GM21717 (cell line): ENCODE measurements around the gene LZIC.

Source experiments
- ATAC-seq: cut with Tn5 transposase; IDR thresholded peaks from one replicate; pipeline ENCODE4 v1.9.1; 2021; ENCODE audit warnings: mild to moderate bottlenecking, moderate library complexity; ENCODE audit not compliant: unreplicated experiment

Gene LZIC

DNA sequence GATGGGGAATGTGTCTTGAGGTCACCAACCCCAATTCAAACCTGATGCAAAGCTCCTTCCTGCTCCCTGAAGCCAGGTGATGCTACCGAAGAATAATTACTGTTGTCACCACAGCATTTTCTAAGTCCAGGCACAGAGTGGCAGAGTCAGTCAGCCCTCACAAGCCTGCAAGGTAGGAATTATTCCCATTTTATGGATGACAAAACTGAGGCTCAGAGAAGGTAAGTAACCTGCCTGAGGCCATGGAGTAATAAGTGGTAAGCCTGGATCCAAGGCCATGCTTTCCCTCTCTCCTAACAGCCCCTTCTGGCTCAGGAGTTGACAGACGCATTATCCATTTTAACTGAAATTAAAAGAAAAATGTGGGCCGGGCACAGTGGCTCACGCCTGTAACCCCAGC lies 56.1 kb downstream of the LZIC start:
- no peak for ATAC-seq

DNA sequence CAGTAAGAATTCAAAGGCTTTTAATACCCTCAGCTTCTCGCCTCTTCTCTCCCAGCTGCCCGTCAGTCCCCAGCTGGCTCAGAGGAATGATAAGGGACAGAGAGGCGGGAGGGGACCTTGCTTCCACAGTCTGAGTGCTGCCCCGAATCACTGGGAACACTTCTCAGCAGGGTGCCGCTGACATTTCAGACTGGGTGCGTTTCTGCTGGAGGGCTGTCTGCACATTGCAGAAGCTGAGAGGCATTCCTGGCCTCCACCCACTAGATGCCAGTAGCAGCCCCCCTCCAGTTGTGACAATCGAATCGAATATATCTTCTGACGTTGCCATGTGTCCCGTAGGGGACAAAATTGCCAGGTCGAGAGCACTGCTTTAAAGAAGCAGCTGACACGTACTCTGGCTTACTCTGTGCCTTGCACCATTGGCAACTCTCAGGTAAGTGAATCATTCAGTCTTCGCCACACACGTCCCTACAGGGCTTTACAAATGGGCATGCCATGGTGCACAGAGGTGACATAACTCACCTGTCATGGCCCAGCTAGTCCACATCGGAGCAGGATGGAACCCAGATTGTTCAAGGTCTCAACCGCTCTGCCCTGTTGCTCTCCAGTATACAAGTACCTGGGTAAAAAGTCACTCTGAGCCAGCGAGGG lies 57.0 kb downstream of the LZIC start:
- no peak for ATAC-seq

DNA sequence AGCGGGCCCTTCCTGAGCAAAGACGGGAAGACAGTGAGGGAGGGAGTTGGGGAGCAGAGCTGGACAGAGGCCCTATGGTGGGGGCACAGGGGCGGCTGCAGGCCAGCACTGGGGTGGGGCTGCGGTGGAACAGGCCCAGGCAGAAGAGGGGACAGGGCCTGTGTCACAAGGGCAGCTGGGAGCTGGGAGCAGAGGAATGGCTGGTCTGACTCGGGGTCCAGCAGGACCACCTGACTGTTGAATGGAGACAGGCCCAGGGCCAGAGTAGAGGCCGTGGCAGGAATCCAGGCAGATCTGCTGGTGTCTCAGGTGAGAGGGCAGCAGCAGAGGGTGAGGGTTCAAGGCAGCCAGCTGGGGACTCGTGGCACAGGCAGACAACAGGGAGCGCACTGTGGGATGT lies 58.4 kb downstream of the LZIC start:
- ATAC-seq = no peak

DNA sequence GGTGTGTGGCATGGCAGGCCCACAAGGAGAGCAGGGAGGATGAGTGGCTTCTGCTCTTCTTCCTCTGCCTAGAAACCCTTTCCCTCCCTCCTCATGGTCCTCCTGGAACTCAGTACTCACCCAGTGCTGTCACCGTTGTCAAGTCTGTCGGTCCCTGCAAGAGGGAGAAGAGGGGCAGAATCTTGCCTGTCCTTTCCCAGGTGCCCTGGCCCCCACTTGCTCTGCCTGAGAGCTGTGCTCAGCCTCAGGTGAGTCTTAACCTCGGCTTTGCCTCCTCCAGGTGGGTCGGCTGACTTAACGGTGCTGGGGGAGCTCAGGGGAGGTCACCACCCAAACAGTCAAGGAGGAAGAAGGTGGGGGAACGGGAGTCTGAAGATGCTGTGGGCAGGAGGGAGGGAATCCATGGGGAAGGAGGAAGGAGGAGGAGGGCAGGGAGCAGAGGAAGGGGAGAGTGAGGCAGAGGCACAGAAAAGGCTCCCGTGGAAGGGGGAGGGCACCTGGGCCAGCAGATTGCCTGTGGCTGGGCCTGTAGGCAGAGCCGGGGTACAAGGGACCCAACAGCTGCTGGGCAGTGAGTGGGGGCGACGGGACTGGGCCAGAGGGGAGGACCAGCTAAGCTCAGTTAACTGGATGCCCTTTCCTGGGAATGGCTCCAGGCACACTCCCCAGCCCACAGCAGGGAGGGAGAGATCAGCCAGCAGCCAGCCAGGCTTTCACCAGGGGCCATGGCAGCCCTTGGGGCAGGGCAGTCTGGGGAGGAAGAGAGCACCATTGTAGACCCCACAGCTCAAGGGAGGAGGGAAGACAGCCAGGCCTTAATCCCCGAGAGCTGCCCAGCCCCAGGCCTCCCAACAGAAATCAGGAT lies 59.4 kb downstream of the LZIC start:
- no peak for ATAC-seq

DNA sequence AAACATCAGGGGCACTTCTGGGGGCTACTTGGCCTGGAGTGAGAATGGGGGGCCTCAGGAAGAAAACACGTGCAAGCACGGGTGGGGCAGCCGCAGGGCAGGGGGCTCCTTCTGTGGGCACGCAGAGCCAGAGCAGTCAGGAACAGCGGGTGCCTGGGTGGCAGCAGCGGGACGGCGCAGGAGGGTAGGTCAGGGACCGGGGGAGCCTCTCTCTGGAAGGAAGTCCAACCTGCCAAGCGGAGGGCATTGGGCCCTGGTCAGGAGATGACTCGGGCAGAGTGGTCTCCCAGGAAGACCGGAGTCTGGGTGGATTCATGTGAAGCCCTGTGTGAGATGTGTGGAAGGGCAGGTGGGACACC lies 60.3 kb downstream of the LZIC start:
- no peak for ATAC-seq

DNA sequence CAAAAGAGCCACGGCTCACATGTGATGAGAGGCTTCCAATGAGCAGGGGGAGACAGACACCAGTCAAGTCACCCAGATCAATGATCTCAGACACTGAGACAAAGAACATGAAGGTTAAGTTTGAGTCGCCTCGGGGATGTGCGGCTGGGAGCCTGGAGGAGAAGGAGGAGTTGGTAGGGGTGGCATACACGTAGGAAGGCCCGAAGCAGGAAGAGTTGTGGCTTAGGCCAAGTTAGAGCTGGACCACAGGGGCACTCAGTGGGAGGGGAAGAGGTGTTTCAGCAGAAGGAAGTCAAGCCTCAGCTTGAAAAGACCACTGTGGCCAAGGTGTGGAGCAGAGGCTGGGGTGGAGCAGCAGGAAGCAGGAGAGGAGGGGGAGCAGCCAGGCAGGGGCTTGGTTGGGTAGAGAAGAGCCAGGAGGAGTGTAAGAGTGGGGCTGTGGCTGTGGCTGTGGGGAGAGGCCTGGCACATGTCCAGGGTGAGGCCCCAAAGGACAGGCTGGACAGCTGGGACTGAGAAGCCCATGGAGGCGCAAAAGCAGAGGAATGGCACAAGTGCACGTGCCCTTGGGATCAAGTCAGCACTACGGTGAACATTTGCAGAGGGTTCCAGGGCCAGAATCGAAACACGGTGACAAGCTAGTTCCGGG lies 60.8 kb downstream of the LZIC start:
- ATAC-seq = no peak

DNA sequence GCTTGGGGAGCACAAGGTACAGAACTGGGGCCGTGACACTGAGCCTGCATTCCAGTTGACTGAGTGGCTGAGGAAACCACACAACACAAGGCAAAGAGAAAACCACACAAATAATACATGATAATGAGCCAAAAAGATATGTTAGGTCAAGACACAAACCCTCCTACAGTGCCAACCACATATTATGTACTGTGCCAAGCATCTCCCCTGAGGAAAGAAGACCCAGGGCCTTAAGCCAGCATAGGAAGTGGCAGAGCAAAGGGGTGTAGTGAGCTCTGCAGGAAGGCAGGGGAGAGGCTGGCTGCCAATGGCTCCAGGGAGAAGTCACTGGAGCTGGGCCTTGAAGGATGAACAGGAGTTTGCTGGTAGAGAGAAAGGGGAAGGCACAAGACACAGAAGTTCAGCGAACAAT lies 61.3 kb downstream of the LZIC start:
- no peak for ATAC-seq
